DND-41 (cell line): ENCODE data around the gene XYLT1.

ENCODE experiments used
- ATAC-seq: fragments of 200-7000 bp; cut with Tn5 transposase; 3 replicates; pipeline ENCODE4 v1.9.1; 2021; ENCODE audit warnings: low read depth; ENCODE audit not compliant: insufficient read depth
- DNase-seq: peaks from one replicate; pipeline ENCODE4 v3.0.0-alpha.2; 2020
- H2AFZ ChIP-seq: 2 replicates; pipeline ENCODE4 v1.6.0; 2012; ENCODE audit warnings: low read depth, low read length
- H3K27ac ChIP-seq: 2 replicates; pipeline ENCODE4 v1.5.1; 2012; ENCODE audit warnings: low read length, inconsistent platforms
- H3K27me3 ChIP-seq: fragments of 200-600 bp; sonication (generic); 2 replicates; pipeline ENCODE4 v1.6.0; 2012; ENCODE audit warnings: low read length, mild to moderate bottlenecking, inconsistent platforms; ENCODE audit not compliant: insufficient read depth, poor library complexity
- H3K36me3 ChIP-seq: 2 replicates; pipeline ENCODE4 v1.5.1; 2012; ENCODE audit warnings: low read length, inconsistent platforms; ENCODE audit not compliant: insufficient read depth
- H3K4me1 ChIP-seq: 2 replicates; pipeline ENCODE4 v1.5.1; 2012; ENCODE audit warnings: mild to moderate bottlenecking, low read length; ENCODE audit not compliant: insufficient read depth
- H3K4me2 ChIP-seq: 2 replicates; pipeline ENCODE4 v1.6.0; 2012; ENCODE audit warnings: mild to moderate bottlenecking, moderate library complexity, low read length, inconsistent platforms; ENCODE audit not compliant: insufficient read depth
- H3K4me3 ChIP-seq, 2 experiments: fragments of 200-600 bp in 1 of 2; shearing (Covaris generic) in 1 of 2; 2 replicates each; pipeline ENCODE4 v1.5.1; 2012 to 2016; ENCODE audit warnings: inconsistent platforms in 2 of 2, low read length in 2 of 2, mild to moderate bottlenecking in 2 of 2, low read depth in 1 of 2, moderate library complexity in 1 of 2
- H3K79me2 ChIP-seq: 2 replicates; pipeline ENCODE4 v1.6.0; 2012; ENCODE audit warnings: low read length, inconsistent platforms; ENCODE audit not compliant: insufficient read depth
- H3K9ac ChIP-seq: 2 replicates; pipeline ENCODE4 v1.6.0; 2012; ENCODE audit warnings: low read depth, mild to moderate bottlenecking, inconsistent platforms, low read length, moderate library complexity
- H3K9me3 ChIP-seq: 2 replicates; pipeline ENCODE4 v1.5.1; 2012; ENCODE audit warnings: low read length, moderate library complexity, mild to moderate bottlenecking, inconsistent platforms; ENCODE audit not compliant: insufficient read depth, severe bottlenecking
- H4K20me1 ChIP-seq: 2 replicates; pipeline ENCODE4 v1.6.0; 2012; ENCODE audit warnings: low read length; ENCODE audit not compliant: insufficient read depth
- EZH2 ChIP-seq: IDR thresholded peaks from 3 replicates; pipeline ENCODE4 v1.6.1; 2012; ENCODE audit warnings: borderline replicate concordance, low read depth, mild to moderate bottlenecking, moderate library complexity, low read length, inconsistent platforms; ENCODE audit not compliant: severe bottlenecking
- TF ChIP-seq, protein P1 (sequence below): IDR thresholded peaks from 2 replicates; pipeline ENCODE4 v1.5.1; 2012; ENCODE audit warnings: borderline replicate concordance, low read length, moderate library complexity, mild to moderate bottlenecking; ENCODE audit not compliant: poor library complexity, severe bottlenecking; ENCODE audit errors: extremely low read depth

Gene XYLT1

DNA sequence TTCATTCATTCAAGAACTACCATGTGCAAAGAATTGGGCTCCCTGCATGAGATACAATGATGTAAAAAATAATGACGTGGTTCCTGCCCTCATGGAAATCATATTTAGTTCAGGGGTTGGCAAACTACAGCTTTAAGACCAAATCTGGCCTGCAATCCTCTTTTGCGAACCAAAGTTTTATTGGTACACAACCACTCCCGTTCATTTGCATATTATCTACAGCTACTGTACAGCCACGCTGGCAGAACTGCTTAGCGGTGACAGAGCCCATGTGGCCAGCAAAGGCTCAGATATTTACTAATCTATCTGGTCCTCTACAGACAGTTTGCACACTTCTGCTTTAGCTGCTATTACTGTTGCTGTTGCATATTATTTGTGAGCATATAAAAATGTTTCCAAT lies 167.7 kb downstream of the XYLT1 start:
- no peaks in the 10 kb centered on the region for H4K20me1 ChIP-seq
- no peaks in the 10 kb centered on the region for H3K27me3 ChIP-seq
- H3K36me3 ChIP-seq, result no peaks in the 10 kb centered on the region
- TF ChIP-seq, protein P1, sequence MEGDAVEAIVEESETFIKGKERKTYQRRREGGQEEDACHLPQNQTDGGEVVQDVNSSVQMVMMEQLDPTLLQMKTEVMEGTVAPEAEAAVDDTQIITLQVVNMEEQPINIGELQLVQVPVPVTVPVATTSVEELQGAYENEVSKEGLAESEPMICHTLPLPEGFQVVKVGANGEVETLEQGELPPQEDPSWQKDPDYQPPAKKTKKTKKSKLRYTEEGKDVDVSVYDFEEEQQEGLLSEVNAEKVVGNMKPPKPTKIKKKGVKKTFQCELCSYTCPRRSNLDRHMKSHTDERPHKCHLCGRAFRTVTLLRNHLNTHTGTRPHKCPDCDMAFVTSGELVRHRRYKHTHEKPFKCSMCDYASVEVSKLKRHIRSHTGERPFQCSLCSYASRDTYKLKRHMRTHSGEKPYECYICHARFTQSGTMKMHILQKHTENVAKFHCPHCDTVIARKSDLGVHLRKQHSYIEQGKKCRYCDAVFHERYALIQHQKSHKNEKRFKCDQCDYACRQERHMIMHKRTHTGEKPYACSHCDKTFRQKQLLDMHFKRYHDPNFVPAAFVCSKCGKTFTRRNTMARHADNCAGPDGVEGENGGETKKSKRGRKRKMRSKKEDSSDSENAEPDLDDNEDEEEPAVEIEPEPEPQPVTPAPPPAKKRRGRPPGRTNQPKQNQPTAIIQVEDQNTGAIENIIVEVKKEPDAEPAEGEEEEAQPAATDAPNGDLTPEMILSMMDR, result no peak
- TF ChIP-seq EZH2, result no peak
- no peak for DNase-seq
- H2AFZ ChIP-seq, result no peak overlapping the region
- no peaks in the 10 kb centered on the region for H3K4me1 ChIP-seq
- no peak for ATAC-seq
- H3K9ac ChIP-seq, result no peak overlapping the region
- H3K9me3 ChIP-seq, result no peaks in the 10 kb centered on the region
- no peak overlapping the region for H3K4me3 ChIP-seq
- H3K27ac ChIP-seq, result no peak overlapping the region
- no peaks in the 10 kb centered on the region for H3K79me2 ChIP-seq
- no peak overlapping the region for H3K4me2 ChIP-seq

GRCh38 chr16:17302620-17303019 lies 168.1 kb downstream of the XYLT1 start:
- Histone ChIP-seq H3K36me3 (no peaks in the 10 kb centered on the region), H3K4me2 (no peak overlapping the region), H2AFZ (no peak overlapping the region), H3K27me3 (no peaks in the 10 kb centered on the region), H4K20me1 (no peaks in the 10 kb centered on the region), H3K79me2 (no peaks in the 10 kb centered on the region), H3K9ac (no peak overlapping the region), H3K9me3 (no peaks in the 10 kb centered on the region), H3K4me3 (no peak overlapping the region), H3K4me1 (no peaks in the 10 kb centered on the region), H3K27ac (no peak overlapping the region)
- no peak for DNase-seq
- ATAC-seq, result no peak
- no peak for TF ChIP-seq EZH2
- TF ChIP-seq, protein P1, result no peak

DNA sequence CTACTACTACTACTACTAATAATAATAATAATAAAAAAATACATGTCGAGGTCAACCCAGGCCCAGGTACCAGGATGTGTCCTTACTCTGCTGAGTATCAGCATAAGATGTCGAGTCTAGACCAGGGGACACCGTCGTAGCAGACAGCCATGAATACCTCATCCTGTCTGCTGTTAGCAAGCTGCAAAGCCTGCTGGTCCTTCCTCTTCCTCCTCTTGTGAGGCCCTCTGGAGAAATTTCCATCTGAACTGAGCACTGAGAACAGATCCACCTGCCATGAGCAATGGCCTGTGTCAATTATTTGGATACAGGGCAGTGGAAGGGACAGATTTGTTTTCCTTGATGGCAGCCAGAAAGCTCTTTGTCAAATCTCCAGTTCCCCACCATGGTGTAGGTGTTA lies 168.5 kb downstream of the XYLT1 start:
- no peak overlapping the region for H3K27ac ChIP-seq
- ATAC-seq (no peak), DNase-seq (no peak)
- H3K4me3 ChIP-seq, result no peak overlapping the region
- TF ChIP-seq EZH2, result no peak
- TF ChIP-seq, protein P1, result no peak
- no peaks in the 10 kb centered on the region for H3K9me3 ChIP-seq
- H3K9ac ChIP-seq, result no peak overlapping the region
- no peak overlapping the region for H3K4me2 ChIP-seq
- H2AFZ ChIP-seq, result no peak overlapping the region
- H3K4me1 ChIP-seq, result no peaks in the 10 kb centered on the region
- no peaks in the 10 kb centered on the region for H4K20me1 ChIP-seq
- no peaks in the 10 kb centered on the region for H3K27me3 ChIP-seq
- H3K79me2 ChIP-seq, result no peaks in the 10 kb centered on the region
- no peaks in the 10 kb centered on the region for H3K36me3 ChIP-seq

DNA sequence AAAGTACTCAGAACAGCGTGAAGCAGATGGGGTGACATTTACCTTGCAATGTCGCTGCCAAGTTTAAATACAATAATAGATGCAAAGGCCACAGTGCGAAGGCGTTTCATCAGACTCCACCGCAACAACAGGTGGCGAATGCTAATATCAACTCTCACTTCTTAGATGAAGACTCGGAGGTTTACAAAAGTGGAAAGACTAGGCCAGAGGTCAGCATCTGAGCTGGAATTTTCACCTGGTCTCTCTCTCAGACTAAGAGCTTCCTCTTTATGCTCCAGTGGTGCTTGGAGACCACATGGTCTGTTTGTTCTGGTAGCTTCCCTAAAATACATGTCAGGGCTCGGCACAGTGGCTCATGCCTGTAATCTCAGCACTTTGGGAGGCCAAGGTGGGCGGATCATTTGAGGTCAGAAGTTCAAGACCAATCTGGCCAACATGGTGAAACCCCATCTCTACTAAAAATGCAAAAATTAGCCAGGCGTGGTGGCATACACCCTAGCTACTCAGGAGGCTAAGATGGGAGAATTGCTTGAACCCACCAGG lies 169.1 kb downstream of the XYLT1 start:
- Histone ChIP-seq H3K4me1 (no peaks in the 10 kb centered on the region), H3K4me2 (no peak overlapping the region)

More for the DNA sequence above, 169.1 kb downstream of the XYLT1 start:
- H2AFZ ChIP-seq, result no peak overlapping the region
- no peaks in the 10 kb centered on the region for H3K79me2 ChIP-seq
- H3K36me3 ChIP-seq, result no peaks in the 10 kb centered on the region
- H4K20me1 ChIP-seq, result no peaks in the 10 kb centered on the region
- no peak overlapping the region for H3K27ac ChIP-seq
- TF ChIP-seq, protein P1, result no peak
- TF ChIP-seq EZH2, result no peak
- no peaks in the 10 kb centered on the region for H3K9me3 ChIP-seq
- no peaks in the 10 kb centered on the region for H3K27me3 ChIP-seq
- H3K4me3 ChIP-seq, result no peak overlapping the region
- no peak overlapping the region for H3K9ac ChIP-seq
- DNase-seq (no peak), ATAC-seq (no peak)
